HG02981 (cell line): Measurements from ENCODE around the gene CDH13.

ENCODE experiments used
- ATAC-seq: cut with Tn5 transposase; IDR thresholded peaks from one replicate; pipeline ENCODE4 v1.9.1; 2021; ENCODE audit warnings: mild to moderate bottlenecking, moderate library complexity; ENCODE audit not compliant: unreplicated experiment

CDH13 gene

GRCh38 chr16:83021045-83021444, 394.3 kb downstream of the CDH13 start:
- ATAC-seq, result no peak

GRCh38 chr16:83021746-83022145, 395.0 kb downstream of the CDH13 start:
- no peak for ATAC-seq

DNA sequence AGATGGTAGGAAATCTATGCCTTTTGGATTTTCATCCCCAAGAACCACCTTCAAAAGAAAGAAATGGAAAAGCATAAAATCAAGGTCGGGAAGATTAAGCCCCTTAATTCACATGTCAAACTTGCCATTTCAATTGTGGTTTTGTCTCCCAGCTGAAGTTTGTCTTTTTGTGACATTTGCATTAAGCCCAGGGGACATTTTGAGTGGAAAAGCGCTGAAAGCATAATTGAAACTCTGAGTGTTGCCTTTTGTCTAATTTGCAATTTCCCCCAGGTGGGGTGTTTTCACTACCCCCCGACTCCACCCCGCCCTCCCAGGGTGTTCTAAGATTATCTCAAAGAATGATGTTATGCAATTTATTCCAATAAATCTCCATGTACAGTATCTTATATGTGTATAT, 396.2 kb downstream of the CDH13 start:
- ATAC-seq, result no peak

GRCh38 chr16:83023640-83024039, 396.9 kb downstream of the CDH13 start:
- ATAC-seq, result no peak

GRCh38 chr16:83027973-83028372, 401.2 kb downstream of the CDH13 start:
- no peak for ATAC-seq

GRCh38 chr16:83029467-83029866, 402.7 kb downstream of the CDH13 start:
- ATAC-seq, result no peak

- no peak for ATAC-seq
These were observed 404.8 kb downstream of the CDH13 start for GRCh38 chr16:83031524-83031923.

- no peak for ATAC-seq
These were observed 410.3 kb downstream of the CDH13 start for GRCh38 chr16:83037102-83037501.

GRCh38 chr16:83037884-83038283, 411.1 kb downstream of the CDH13 start:
- no peak for ATAC-seq

GRCh38 chr16:83040174-83040573, 413.4 kb downstream of the CDH13 start:
- ATAC-seq, result no peak

GRCh38 chr16:83044589-83044988, 417.8 kb downstream of the CDH13 start:
- no peak for ATAC-seq

DNA sequence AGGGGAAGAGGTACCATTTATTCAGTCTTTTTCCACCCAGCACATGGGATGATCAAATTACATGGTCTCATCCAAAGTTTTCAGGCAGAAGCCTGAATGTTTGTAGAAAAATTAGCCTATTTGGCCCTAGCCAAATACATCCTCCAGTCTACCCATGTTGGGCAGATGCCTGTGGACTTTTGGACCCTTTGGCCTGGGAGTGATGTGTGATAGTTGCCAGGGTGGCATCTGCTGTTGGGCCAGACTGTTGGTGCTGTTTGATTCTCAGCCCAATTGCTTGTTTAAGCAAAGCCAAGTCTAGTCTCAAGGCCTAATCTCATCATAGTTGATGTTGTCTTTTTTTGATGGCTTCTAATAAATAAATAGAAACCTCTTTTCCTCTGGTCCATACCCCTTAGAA, 419.0 kb downstream of the CDH13 start:
- ATAC-seq, result no peak

GRCh38 chr16:83046664-83047063, 419.9 kb downstream of the CDH13 start:
- no peak for ATAC-seq

- no peak for ATAC-seq
These were observed 424.7 kb downstream of the CDH13 start for GRCh38 chr16:83051451-83051850.

GRCh38 chr16:83054283-83054682, 427.5 kb downstream of the CDH13 start:
- ATAC-seq, result no peak

DNA sequence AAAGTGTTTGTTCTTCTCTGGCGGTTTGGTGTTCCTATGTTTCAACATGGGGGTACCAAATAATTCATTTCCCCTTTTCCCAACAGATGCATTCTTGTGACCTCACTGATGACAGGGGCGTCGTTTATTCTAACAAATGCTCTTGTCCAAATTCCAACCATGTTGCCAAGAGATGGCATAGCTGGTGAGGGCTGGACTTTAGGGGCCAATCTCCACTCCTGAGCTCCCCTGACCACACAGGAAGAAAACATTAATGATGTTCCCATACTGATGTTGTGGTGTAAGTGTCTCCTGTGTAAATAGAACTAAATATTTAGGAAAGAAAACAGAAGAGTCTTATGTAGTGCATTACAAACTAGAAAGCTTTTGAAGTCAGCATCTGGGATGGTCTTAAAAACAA, 431.6 kb downstream of the CDH13 start:
- ATAC-seq, result no peak

DNA sequence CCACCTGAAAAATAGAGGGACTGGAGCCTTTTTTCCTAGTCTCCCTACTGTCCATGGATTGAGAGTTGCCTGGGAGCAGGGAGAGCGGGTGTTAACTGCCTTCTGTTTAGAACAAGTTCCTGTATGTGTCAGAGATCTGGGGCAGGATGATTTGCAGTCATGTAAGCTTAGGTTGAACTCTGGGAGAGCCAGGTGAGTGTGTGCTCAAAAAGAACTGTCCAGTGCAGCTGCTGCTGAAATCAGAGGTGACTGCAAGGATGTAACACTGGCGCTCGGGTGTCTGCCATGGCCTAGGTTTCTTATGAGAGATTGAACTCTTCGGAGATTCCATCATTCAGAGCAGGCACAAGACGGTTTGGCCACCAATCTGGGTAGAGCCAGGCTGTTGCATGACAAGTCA, 432.5 kb downstream of the CDH13 start:
- ATAC-seq, result no peak

- no peak for ATAC-seq
These were observed 439.2 kb downstream of the CDH13 start for GRCh38 chr16:83066011-83066410.

- ATAC-seq, result no peak
These were observed 440.1 kb downstream of the CDH13 start for GRCh38 chr16:83066881-83067280.

DNA sequence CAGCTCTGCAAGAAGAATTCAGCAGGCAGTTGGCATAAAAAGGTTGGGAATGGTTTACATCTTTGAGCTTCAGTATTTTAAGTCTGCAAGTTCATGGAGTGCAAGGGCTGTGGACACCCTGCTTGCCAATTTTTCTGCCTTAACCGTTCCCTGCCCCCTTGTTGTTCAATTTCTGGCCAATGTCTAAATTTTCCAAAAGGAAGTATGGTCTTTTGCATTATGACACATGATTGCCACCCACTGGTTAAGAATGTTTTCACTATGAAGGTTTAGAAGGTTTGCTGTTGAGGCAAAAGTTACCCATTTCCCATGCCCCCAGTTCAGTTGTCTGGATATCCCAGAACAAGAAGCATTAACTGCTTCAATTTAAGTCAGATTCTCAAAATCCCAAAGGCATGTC, 441.9 kb downstream of the CDH13 start:
- ATAC-seq, result no peak

DNA sequence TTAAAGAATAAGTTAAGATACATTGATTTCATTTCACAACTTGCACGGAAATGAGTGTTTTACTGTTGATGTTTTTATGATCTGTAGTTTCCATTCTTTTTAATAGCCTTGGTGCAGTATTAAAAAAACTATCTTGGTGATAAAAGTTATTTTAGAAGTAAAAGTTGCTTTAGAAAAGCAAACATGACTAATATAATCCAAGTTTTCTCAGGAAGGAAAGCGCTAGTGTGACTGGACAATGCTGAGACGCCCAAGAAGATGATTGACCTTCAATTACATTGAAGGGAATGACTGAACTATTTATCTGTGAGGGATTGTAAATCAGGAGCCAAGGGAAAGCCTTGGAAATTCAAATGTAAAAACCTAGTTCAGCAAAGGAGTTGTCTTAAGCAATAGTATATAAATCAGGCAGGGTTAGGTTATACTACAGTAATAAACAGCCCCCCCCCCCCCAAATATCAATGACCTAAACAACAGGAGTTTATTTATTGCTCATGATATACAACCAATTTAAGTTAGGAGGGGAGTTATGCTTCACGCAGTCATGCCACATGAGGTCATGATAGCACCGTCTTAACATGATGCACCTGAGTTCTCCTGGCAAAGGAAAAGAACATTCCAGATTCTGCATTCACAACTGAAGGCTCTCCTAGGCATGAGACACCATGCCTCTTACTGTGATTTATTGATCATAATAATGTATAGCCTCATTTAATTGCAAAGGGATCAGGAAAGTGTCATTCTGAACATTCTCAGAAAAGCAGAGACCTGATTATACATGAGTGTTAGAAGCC, 443.8 kb downstream of the CDH13 start:
- no peak for ATAC-seq

- no peak for ATAC-seq
These were observed 449.2 kb downstream of the CDH13 start for GRCh38 chr16:83075956-83076355.

- no peak for ATAC-seq
These were observed 456.6 kb downstream of the CDH13 start for GRCh38 chr16:83083361-83083760.
